Measurements from ENCODE around the gene IFT80.
A peak's percentile ranks its signal among the peaks of the same experiment; 100 is the strongest.
"Not testable (repeated sequence)": the region's sequence is repeated elsewhere in the genome, so short reads cannot be mapped to it uniquely, and the experiment has no call there.

Gene IFT80

GRCh38 chr3:160368804-160369203, 30.2 kb downstream of the IFT80 start:
- TF ChIP-seq CTCF (IDR thresholded peaks at IDR 0.05; ENCODE audit: unreplicated experiment in 3 of 3), result no peak
- Mint-ChIP-seq H3K27me3 (ENCODE audit: low read depth) (no peaks in the 10 kb centered on the region), H3K4me1 (no peaks in the 10 kb centered on the region), H3K4me3 (no peak overlapping the region), H3K36me3 (ENCODE audit: low read depth) (peaks cover 34% of the 10 kb centered on the region), H3K9me3 (no peaks in the 10 kb centered on the region), H3K27ac (no peak overlapping the region)

- H3K9me3 Mint-ChIP-seq, result no peaks in the 10 kb centered on the region
Measured at GRCh38 chr3:160365869-160366522, 33.0 kb downstream of the IFT80 start.

GRCh38 chr3:160362896-160363295, 36.1 kb downstream of the IFT80 start:
- H3K27ac Mint-ChIP-seq; H3K9me3 Mint-ChIP-seq; H3K4me3 Mint-ChIP-seq; H3K27me3 Mint-ChIP-seq (ENCODE audit: low read depth); H3K4me1 Mint-ChIP-seq: not testable (repeated sequence)
- peaks cover 62% of the 10 kb centered on the region for H3K36me3 Mint-ChIP-seq (ENCODE audit: low read depth)

More at GRCh38 chr3:160365869-160366522, 33.0 kb downstream of the IFT80 start:
- Mint-ChIP-seq H3K4me3 (no peak overlapping the region), H3K4me1 (no peaks in the 10 kb centered on the region), H3K27me3 (ENCODE audit: low read depth) (no peaks in the 10 kb centered on the region), H3K27ac (peak overlapping the region in 1 of 3 experiments; percentile 48), H3K36me3 (ENCODE audit: low read depth) (peaks cover 44% of the 10 kb centered on the region)
- TF ChIP-seq CTCF (IDR thresholded peaks at IDR 0.05; ENCODE audit: unreplicated experiment in 3 of 3), result no peak

- Mint-ChIP-seq H3K4me3 (no peak overlapping the region), H3K27me3 (ENCODE audit: low read depth) (no peaks in the 10 kb centered on the region), H3K9me3 (no peaks in the 10 kb centered on the region), H3K4me1 (no peaks in the 10 kb centered on the region), H3K27ac (no peak overlapping the region), H3K36me3 (ENCODE audit: low read depth) (peaks cover 38% of the 10 kb centered on the region)
- no peak for TF ChIP-seq CTCF (IDR thresholded peaks at IDR 0.05; ENCODE audit: unreplicated experiment in 3 of 3)
Measured at GRCh38 chr3:160355826-160356225, 43.2 kb downstream of the IFT80 start.

- Mint-ChIP-seq H3K4me3 (no peak overlapping the region), H3K27me3 (ENCODE audit: low read depth) (no peaks in the 10 kb centered on the region), H3K36me3 (ENCODE audit: low read depth) (peaks cover 11% of the 10 kb centered on the region), H3K27ac (no peak overlapping the region), H3K9me3 (no peaks in the 10 kb centered on the region), H3K4me1 (peaks cover 6% of the 10 kb centered on the region)
- no peak for TF ChIP-seq CTCF (IDR thresholded peaks at IDR 0.05; ENCODE audit: unreplicated experiment in 3 of 3)
Measured at GRCh38 chr3:160346511-160346910, 52.5 kb downstream of the IFT80 start.

- Mint-ChIP-seq H3K9me3 (peaks cover 3% of the 10 kb centered on the region), H3K27ac (no peak overlapping the region), H3K36me3 (ENCODE audit: low read depth) (peaks cover 21% of the 10 kb centered on the region), H3K27me3 (ENCODE audit: low read depth) (no peaks in the 10 kb centered on the region), H3K4me3 (no peak overlapping the region), H3K4me1 (peaks cover 6% of the 10 kb centered on the region)
- TF ChIP-seq CTCF (IDR thresholded peaks at IDR 0.05; ENCODE audit: unreplicated experiment in 3 of 3), result peak; percentile 38 to 56 (median 51)
Measured at GRCh38 chr3:160343132-160343531, 55.9 kb downstream of the IFT80 start.
